Left ventricle myocardium inferior (tissue), 1 donor: Measurements from ENCODE around the gene BMAL1. TPM values are rescaled to one million over a fixed set of nuclear protein-coding genes. Genes with fewer than 3 reads are reported as not detected.

Source experiments
- DNase-seq: peaks from one replicate; pipeline ENCODE4 v3.0.0-alpha.2; 2020
- H3K27ac ChIP-seq: fragments of 200-600 bp; replicated peaks from 2 replicates; pipeline ENCODE4 v1.8.0; 2021
- H3K27me3 ChIP-seq: fragments of 200-600 bp; 2 replicates; pipeline ENCODE4 v1.8.0; 2021; ENCODE audit warnings: low read depth
- H3K36me3 ChIP-seq: fragments of 200-600 bp; 2 replicates; pipeline ENCODE4 v1.8.0; 2021
- H3K4me1 ChIP-seq: fragments of 200-600 bp; 2 replicates; pipeline ENCODE4 v1.8.0; 2021
- H3K4me3 ChIP-seq: fragments of 200-600 bp; 2 replicates; pipeline ENCODE4 v1.8.0; 2021; ENCODE audit warnings: mild to moderate bottlenecking, moderate library complexity
- H3K9me3 ChIP-seq: fragments of 200-600 bp; replicated peaks from 2 replicates; pipeline ENCODE4 v1.8.0; 2021
- CTCF ChIP-seq: fragments of 200-600 bp; IDR thresholded peaks from 2 replicates; pipeline ENCODE4 v1.8.0; 2021; ENCODE audit warnings: antibody characterized with exemption, mild to moderate bottlenecking, borderline replicate concordance
- intact Hi-C: fragments of 100-400 bp; cut with micrococcal nuclease; formaldehyde crosslinking; loops from one replicate; pipeline ENCODE4 v1.11.0; 2022
- total RNA-seq: library from RNA; stranded (reverse); fragmentation: NEBNext Ultra II Directional; extraction: Animal tissue kit (Norgen Biotek cat#: 25700); gene quantifications from one replicate; pipeline ENCODE4 v1.2.1, GENCODE V29; 2021
- donor health status: DM: no; HTN: yes; CAD: no; lungs with severe emphysema.

Gene BMAL1
- total RNA-seq, 1 donor from 2014 or later: 7.1 TPM

- intact Hi-C loops: no loop called here
Observed at GRCh38 chr11:13317293-13318080, 39.9 kb downstream of the BMAL1 start.

GRCh38 chr11:13318498-13319295, 41.1 kb downstream of the BMAL1 start:
- Histone ChIP-seq H3K9me3 (no peaks in the 10 kb centered on the region), H3K4me1 (peaks cover 65% of the 10 kb centered on the region), H3K27me3 (no peaks in the 10 kb centered on the region), H3K36me3 (no peaks in the 10 kb centered on the region), H3K4me3 (peak overlapping the region; percentile 13), H3K27ac (peak overlapping the region; percentile 37)
- intact Hi-C loops: no loop called here
- no peak for TF ChIP-seq CTCF
- no peak for DNase-seq

More at GRCh38 chr11:13317293-13318080, 39.9 kb downstream of the BMAL1 start:
- Histone ChIP-seq H3K9me3 (no peaks in the 10 kb centered on the region), H3K4me3 (no peak overlapping the region), H3K27ac (no peak overlapping the region), H3K4me1 (peaks cover 73% of the 10 kb centered on the region), H3K36me3 (peaks cover 6% of the 10 kb centered on the region), H3K27me3 (no peaks in the 10 kb centered on the region)
- no peak for DNase-seq
- TF ChIP-seq CTCF: no peak

- Histone ChIP-seq H3K27ac (no peak overlapping the region), H3K27me3 (no peaks in the 10 kb centered on the region), H3K9me3 (no peaks in the 10 kb centered on the region), H3K36me3 (no peaks in the 10 kb centered on the region), H3K4me1 (peaks cover 59% of the 10 kb centered on the region), H3K4me3 (no peak overlapping the region)
- intact Hi-C loops: no loop called here
- no peak for DNase-seq
- no peak for TF ChIP-seq CTCF
Observed at GRCh38 chr11:13320688-13321087, 43.1 kb downstream of the BMAL1 start.

GRCh38 chr11:13321431-13321830, 43.8 kb downstream of the BMAL1 start:
- Histone ChIP-seq H3K4me1 (peaks cover 52% of the 10 kb centered on the region), H3K9me3 (no peaks in the 10 kb centered on the region), H3K36me3 (peaks cover 3% of the 10 kb centered on the region), H3K4me3 (no peak overlapping the region), H3K27ac (no peak overlapping the region), H3K27me3 (no peaks in the 10 kb centered on the region)
- intact Hi-C loops: no loop called here
- DNase-seq: no peak
- TF ChIP-seq CTCF: no peak

- no peak for TF ChIP-seq CTCF
- H3K27ac ChIP-seq: no peak overlapping the region
- no peaks in the 10 kb centered on the region for H3K27me3 ChIP-seq
- H3K4me3 ChIP-seq: no peak overlapping the region
- intact Hi-C loops: no loop called here
- H3K4me1 ChIP-seq: peaks cover 36% of the 10 kb centered on the region
- H3K9me3 ChIP-seq: no peaks in the 10 kb centered on the region
- no peak for DNase-seq
- peaks cover 5% of the 10 kb centered on the region for H3K36me3 ChIP-seq
Observed at GRCh38 chr11:13324141-13324540, 46.6 kb downstream of the BMAL1 start.
